Measurements from ENCODE around the gene GREB1L. TPM values are rescaled to one million over a fixed set of nuclear protein-coding genes. Genes with fewer than 3 reads are reported as not detected.

GREB1L gene
- 0.16 TPM in 1 of 2 replicates, not detected in the other for total RNA-seq

GRCh38 chr18:21242141-21242779, at the start of gene GREB1L:
Gene GREB1L (plus strand): TSS chr18:21242232. CDS start chr18:21383519, 141,287 bp downstream.

Other genes with a start within 250 kb of the GREB1L start
- gene ROCK1, start 130.4 kb upstream of the GREB1L start, total RNA-seq, result 17.4 and 33.3 TPM in 2 replicates

Data from bronchial smooth muscle cell (primary cell).